ENCODE data around the gene MAP3K10.
A peak's percentile ranks its signal among the peaks of the same experiment; 100 is the strongest.

DNA sequence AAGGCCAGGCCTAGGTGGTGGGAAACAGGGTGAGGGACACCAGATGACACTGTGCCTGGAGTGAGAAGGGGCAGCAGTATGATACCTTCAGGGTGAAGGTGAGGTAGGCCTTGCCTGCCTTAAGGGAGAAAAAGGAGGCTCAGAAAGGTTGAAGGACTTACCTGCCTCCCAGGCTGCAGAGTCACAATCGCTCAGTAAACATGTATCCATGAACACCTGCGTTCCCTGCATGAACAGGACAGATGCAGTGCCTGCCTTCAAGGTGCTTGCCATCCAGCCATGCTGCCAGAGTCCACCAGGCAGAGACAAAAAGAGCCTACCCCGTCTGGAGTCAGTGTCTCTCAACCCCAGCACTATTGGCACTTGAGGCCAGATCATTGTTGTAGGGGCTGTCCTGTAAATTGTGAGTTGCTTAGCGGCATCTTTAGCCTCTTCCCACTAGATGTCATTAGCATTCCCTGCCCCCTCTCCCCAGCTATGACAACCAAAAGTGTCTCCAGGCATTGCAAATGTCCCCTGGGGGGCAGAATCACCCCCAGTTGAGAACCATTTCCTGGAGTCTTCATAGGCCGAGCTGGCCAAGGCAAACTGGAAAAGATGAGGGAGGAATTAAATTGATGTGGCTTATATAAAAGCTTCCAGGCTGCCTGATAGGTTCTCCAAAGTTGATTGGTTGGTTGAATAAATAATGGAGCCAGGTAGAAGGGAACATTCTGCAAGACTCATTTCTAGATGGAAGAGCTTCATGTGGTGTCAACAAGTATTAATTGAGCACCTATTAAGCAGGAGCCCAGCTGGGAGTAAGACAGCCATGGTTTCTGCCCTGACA, 1.7 kb downstream of the MAP3K10 start:
- TF ChIP-seq, protein P1, sequence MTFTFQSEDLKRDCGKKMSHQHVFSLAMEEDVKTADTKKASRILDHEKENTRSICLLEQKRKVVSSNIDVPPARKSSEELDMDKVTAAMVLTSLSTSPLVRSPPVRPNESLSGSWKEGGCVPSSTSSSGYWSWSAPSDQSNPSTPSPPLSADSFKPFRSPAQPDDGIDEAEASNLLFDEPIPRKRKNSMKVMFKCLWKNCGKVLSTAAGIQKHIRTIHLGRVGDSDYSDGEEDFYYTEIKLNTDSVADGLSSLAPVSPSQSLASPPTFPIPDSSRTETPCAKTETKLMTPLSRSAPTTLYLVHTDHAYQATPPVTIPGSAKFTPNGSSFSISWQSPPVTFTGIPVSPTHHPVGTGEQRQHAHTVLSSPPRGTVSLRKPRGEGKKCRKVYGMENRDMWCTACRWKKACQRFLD (tag by site-specific recombination; IDR thresholded peaks at IDR 0.05), result no peak
- TF ChIP-seq, protein P2, sequence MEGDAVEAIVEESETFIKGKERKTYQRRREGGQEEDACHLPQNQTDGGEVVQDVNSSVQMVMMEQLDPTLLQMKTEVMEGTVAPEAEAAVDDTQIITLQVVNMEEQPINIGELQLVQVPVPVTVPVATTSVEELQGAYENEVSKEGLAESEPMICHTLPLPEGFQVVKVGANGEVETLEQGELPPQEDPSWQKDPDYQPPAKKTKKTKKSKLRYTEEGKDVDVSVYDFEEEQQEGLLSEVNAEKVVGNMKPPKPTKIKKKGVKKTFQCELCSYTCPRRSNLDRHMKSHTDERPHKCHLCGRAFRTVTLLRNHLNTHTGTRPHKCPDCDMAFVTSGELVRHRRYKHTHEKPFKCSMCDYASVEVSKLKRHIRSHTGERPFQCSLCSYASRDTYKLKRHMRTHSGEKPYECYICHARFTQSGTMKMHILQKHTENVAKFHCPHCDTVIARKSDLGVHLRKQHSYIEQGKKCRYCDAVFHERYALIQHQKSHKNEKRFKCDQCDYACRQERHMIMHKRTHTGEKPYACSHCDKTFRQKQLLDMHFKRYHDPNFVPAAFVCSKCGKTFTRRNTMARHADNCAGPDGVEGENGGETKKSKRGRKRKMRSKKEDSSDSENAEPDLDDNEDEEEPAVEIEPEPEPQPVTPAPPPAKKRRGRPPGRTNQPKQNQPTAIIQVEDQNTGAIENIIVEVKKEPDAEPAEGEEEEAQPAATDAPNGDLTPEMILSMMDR (tag by site-specific recombination; IDR thresholded peaks at IDR 0.05), result peak; percentile 79; the same call in 1 of the 2 replicates
- TF ChIP-seq YY1 (tag by site-specific recombination; IDR thresholded peaks at IDR 0.05), result no peak
- no peak for TF ChIP-seq ZNF302 (tag by site-specific recombination; IDR thresholded peaks at IDR 0.05; ENCODE audit: low read depth)
- no peak for TF ChIP-seq MZF1 (tag by site-specific recombination; IDR thresholded peaks at IDR 0.05; ENCODE audit: borderline replicate concordance)
- TF ChIP-seq, protein P3, sequence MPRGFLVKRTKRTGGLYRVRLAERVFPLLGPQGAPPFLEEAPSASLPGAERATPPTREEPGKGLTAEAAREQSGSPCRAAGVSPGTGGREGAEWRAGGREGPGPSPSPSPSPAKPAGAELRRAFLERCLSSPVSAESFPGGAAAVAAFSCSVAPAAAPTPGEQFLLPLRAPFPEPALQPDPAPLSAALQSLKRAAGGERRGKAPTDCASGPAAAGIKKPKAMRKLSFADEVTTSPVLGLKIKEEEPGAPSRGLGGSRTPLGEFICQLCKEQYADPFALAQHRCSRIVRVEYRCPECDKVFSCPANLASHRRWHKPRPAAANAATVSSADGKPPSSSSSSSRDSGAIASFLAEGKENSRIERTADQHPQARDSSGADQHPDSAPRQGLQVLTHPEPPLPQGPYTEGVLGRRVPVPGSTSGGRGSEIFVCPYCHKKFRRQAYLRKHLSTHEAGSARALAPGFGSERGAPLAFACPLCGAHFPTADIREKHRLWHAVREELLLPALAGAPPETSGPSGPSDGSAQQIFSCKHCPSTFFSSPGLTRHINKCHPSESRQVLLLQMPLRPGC (tag by site-specific recombination; IDR thresholded peaks at IDR 0.05), result no peak
- TF ChIP-seq ZNF138 (tag by site-specific recombination; IDR thresholded peaks at IDR 0.05; ENCODE audit: borderline replicate concordance), result no peak
- TF ChIP-seq, protein P4, sequence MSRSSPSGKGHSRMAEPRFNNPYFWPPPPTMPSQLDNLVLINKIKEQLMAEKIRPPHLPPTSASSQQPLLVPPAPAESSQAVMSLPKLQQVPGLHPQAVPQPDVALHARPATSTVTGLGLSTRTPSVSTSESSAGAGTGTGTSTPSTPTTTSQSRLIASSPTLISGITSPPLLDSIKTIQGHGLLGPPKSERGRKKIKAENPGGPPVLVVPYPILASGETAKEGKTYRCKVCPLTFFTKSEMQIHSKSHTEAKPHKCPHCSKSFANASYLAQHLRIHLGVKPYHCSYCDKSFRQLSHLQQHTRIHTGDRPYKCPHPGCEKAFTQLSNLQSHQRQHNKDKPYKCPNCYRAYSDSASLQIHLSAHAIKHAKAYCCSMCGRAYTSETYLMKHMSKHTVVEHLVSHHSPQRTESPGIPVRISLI (tag by site-specific recombination; IDR thresholded peaks at IDR 0.05), result no peak
- no peak for TF ChIP-seq ZNF776 (tag by site-specific recombination; IDR thresholded peaks at IDR 0.05; ENCODE audit: borderline replicate concordance)
